Stromal cell of bone marrow (primary cell): ENCODE measurements around the gene CHAT.
A peak's percentile ranks its signal among the peaks of the same experiment; 100 is the strongest.

Experiments
- DNase-seq: peaks from one replicate; pipeline ENCODE4 v3.0.0-alpha.2; 2012; ENCODE audit warnings: low read depth

Gene CHAT

GRCh38 chr10:49597426-49598163 is 16.2 kb upstream of the CHAT start:
- DNase-seq, result no peak

GRCh38 chr10:49598164-49598856 is 15.5 kb upstream of the CHAT start:
- no peak for DNase-seq

- DNase-seq, result no peak
Observed at GRCh38 chr10:49598986-49599385, 14.9 kb upstream of the CHAT start.

GRCh38 chr10:49599546-49599945 is 14.3 kb upstream of the CHAT start:
- DNase-seq, result no peak

- no peak for DNase-seq
Observed at GRCh38 chr10:49600046-49600445, 13.8 kb upstream of the CHAT start.

- no peak for DNase-seq
Observed at GRCh38 chr10:49600781-49601400, 12.9 kb upstream of the CHAT start.

GRCh38 chr10:49601857-49602256 is 12.0 kb upstream of the CHAT start:
- peak; percentile 15 for DNase-seq

GRCh38 chr10:49602380-49603023 is 11.3 kb upstream of the CHAT start:
- DNase-seq, result no peak

- no peak for DNase-seq
Observed at GRCh38 chr10:49605216-49605938, 8.5 kb upstream of the CHAT start.

- DNase-seq, result no peak
Observed at GRCh38 chr10:49605939-49606509, 7.8 kb upstream of the CHAT start.

- peak; percentile 17 for DNase-seq
Observed at GRCh38 chr10:49606981-49607535, 6.8 kb upstream of the CHAT start.

- no peak for DNase-seq
Observed at GRCh38 chr10:49608166-49609005, 5.5 kb upstream of the CHAT start.

GRCh38 chr10:49609006-49609282 is 4.9 kb upstream of the CHAT start:
- no peak for DNase-seq

- DNase-seq, result no peak
Observed at GRCh38 chr10:49609283-49610113, 4.3 kb upstream of the CHAT start.

GRCh38 chr10:49610114-49610457 is 3.8 kb upstream of the CHAT start, which contains the start of gene SLC18A3:
Gene SLC18A3 (plus strand): TSS chr10:49610310. CDS start chr10:49610741, 431 bp downstream.
- no peak for DNase-seq

- DNase-seq, result no peak
Observed at GRCh38 chr10:49610458-49611165, 3.2 kb upstream of the CHAT start.

- no peak for DNase-seq
Observed at GRCh38 chr10:49611166-49611815, 2.5 kb upstream of the CHAT start.

- DNase-seq, result no peak
Observed at GRCh38 chr10:49611816-49612512, 1.9 kb upstream of the CHAT start.
